Spleen (tissue), 11 donors: ENCODE data around the gene ZNF236. TPM values are rescaled to one million over a fixed set of nuclear protein-coding genes. Genes with fewer than 3 reads are reported as not detected.
"Not testable (repeated sequence)": the region's sequence is repeated elsewhere in the genome, so short reads cannot be mapped to it uniquely, and the experiment has no call there.

Experiments used
- DNase-seq: peaks from one replicate; pipeline ENCODE4 v3.0.0-alpha.2; 2020
- H3K27ac ChIP-seq, 8 donors: fragments of 200-600 bp; sonication (generic) in 7 of 8; 1 replicate in 4 of 8; 2 replicates in 4 of 8; pipeline versions ENCODE4 v1.5.0 to v1.8.0; 2016 to 2021; ENCODE audit warnings: inconsistent platforms in 4 of 8, mild to moderate bottlenecking in 4 of 8, moderate library complexity in 1 of 8
- H3K27me3 ChIP-seq, 7 donors: fragments of 200-600 bp; sonication (generic) in 6 of 7; replicated peaks in 1 of 7; 1 replicate in 4 of 7; 2 replicates in 3 of 7; pipeline versions ENCODE4 v1.5.0 to v1.8.0; 2016 to 2021; ENCODE audit warnings: inconsistent platforms in 3 of 7, mild to moderate bottlenecking in 1 of 7
- H3K36me3 ChIP-seq, 6 donors: fragments of 200-600 bp; sonication (generic) in 5 of 6; 1 replicate in 4 of 6; 2 replicates in 2 of 6; pipeline versions ENCODE4 v1.5.0 to v1.8.0; 2016 to 2021; ENCODE audit warnings: inconsistent platforms in 2 of 6
- H3K4me1 ChIP-seq, 6 donors: fragments of 200-600 bp; sonication (generic) in 5 of 6; 1 replicate in 3 of 6; 2 replicates in 3 of 6; pipeline versions ENCODE4 v1.5.0 to v1.8.0; 2016 to 2021; ENCODE audit warnings: inconsistent platforms in 3 of 6
- H3K4me3 ChIP-seq, 8 donors: fragments of 200-600 bp; sonication (generic) in 7 of 8; 1 replicate in 4 of 8; 2 replicates in 4 of 8; pipeline versions ENCODE4 v1.5.0 to v1.8.0; 2016 to 2021; ENCODE audit warnings: inconsistent platforms in 4 of 8, mild to moderate bottlenecking in 4 of 8, moderate library complexity in 2 of 8
- H3K9me3 ChIP-seq, 8 donors: fragments of 200-600 bp; sonication (generic) in 7 of 8; 1 replicate in 4 of 8; 2 replicates in 4 of 8; pipeline versions ENCODE4 v1.5.0 to v1.8.0; 2016 to 2021; ENCODE audit warnings: inconsistent platforms in 4 of 8
- CTCF ChIP-seq, 11 experiments: fragments of 200-600 bp in 7 of 11; fragments of 450-650 bp in 4 of 11; sonication (generic) in 4 of 11; IDR thresholded peaks in 8 of 11; conservative IDR thresholded peaks in 3 of 11; 1 replicate in 7 of 11; 2 replicates in 4 of 11; pipeline versions ENCODE4 v1.4.0 to v1.8.0; 2016 to 2021; ENCODE audit warnings: antibody characterized with exemption in 11 of 11, inconsistent platforms in 4 of 11, mild to moderate bottlenecking in 1 of 11
- POLR2A ChIP-seq, 3 donors: fragments of 450-650 bp; IDR thresholded peaks; one replicate each; pipeline ENCODE4 v1.5.1; 2017; ENCODE audit warnings: antibody characterized with exemption in 3 of 3, mild to moderate bottlenecking in 1 of 3
- POLR2AphosphoS5 ChIP-seq, 3 donors: sonication (generic); formaldehyde crosslinking; IDR thresholded peaks; one replicate each; pipeline ENCODE4 v1.5.1; 2017; ENCODE audit warnings: antibody characterized with exemption in 3 of 3
- WGBS, 5 donors: extraction: QIAGEN DNeasy Blood & Tissue Kit in 3 of 5; methylation state at CpG; one replicate each; pipeline versions ENCODE4 v1.1.5 to v1.1.7; 2013 to 2018; 5-methylcytosine and 5-hydroxymethylcytosine counted together
- intact Hi-C: fragments of 100-400 bp; cut with DNase I; formaldehyde crosslinking; loops from one replicate; pipeline ENCODE4 v1.15.0; 2023; ENCODE audit warnings: low total_unique reads
- polyA plus RNA-seq, 3 donors: library from polyadenylated mRNA; stranded (reverse); fragments of 200-250 nt; gene quantifications; one replicate each; pipeline ENCODE4 v1.2.1, GENCODE V29; 2013
- total RNA-seq, 7 donors: library from RNA; depleted of rRNA in 3 of 7; stranded (reverse); fragments of >200 nt in 3 of 7; fragmentation: NEBNext Ultra II Directional in 4 of 7; extraction: Animal tissue kit (Norgen Biotek cat#: 25700) in 4 of 7; gene quantifications; one replicate each; pipeline versions ENCODE4 v1.1.0 to v1.2.1, GENCODE V29; 2016 to 2021
- donor health status: healthy with polysubstance abuse.
- donor health status: DM: no; HTN: no; CAD: no; lungs with moderate emphysema.
- donor health status: DM: no; HTN: no; CAD: no.
- donor health status: Bipolar disorder and iron deficiency.
- donor health status: healthy.
- donor health status: DM: no; HTN: no; CAD: no.
- donor health status: DM: yes; HTN: yes; CAD: no.

ZNF236 gene
- total and polyA plus RNA-seq, 10 donors: 1.5 to 25.4 (median 19.9) TPM

GRCh38 chr18:76805221-76805620 is 17.1 kb upstream of the ZNF236 start:
- Histone ChIP-seq H3K4me1 (peaks cover 12 to 24% (median 18%) of the 10 kb centered on the region in 6 donors), H3K36me3 (peaks cover 0 to 24% (median 2%) of the 10 kb centered on the region in 6 donors), H3K4me3 (no peak overlapping the region), H3K9me3 (no peaks in the 10 kb centered on the region), H3K27me3 (peaks cover 0 to 13% (median 8%) of the 10 kb centered on the region in 7 donors), H3K27ac (no peak overlapping the region)
- 66 to 78% (median 70%) methylated on average over 7 of the region's 7 CpGs for WGBS, 5 donors
- intact Hi-C loops: no loop called here
- DNase-seq: no peak
- no peak for TF ChIP-seq POLR2AphosphoS5 (IDR thresholded peaks at IDR 0.05)
- TF ChIP-seq CTCF (IDR thresholded peaks at IDR 0.05 in 8 of 11, conservative IDR thresholded peaks at IDR 0.05 in 3 of 11): no peak
- TF ChIP-seq POLR2A (IDR thresholded peaks at IDR 0.05): no peak

GRCh38 chr18:76806301-76806700 is 16.1 kb upstream of the ZNF236 start:
- H3K9me3 ChIP-seq: no peaks in the 10 kb centered on the region
- H3K4me3 ChIP-seq: no peak overlapping the region
- no peak overlapping the region for H3K27ac ChIP-seq
- peak in 1 of 3 donors; percentile 16 for TF ChIP-seq POLR2AphosphoS5 (IDR thresholded peaks at IDR 0.05)
- TF ChIP-seq POLR2A (IDR thresholded peaks at IDR 0.05): no peak
- no peak for TF ChIP-seq CTCF (IDR thresholded peaks at IDR 0.05 in 8 of 11, conservative IDR thresholded peaks at IDR 0.05 in 3 of 11)
- intact Hi-C loops: no loop called here
- H3K36me3 ChIP-seq: peaks cover 0 to 24% (median 2%) of the 10 kb centered on the region in 6 donors
- peaks cover 0 to 10% (median 7%) of the 10 kb centered on the region in 7 donors for H3K27me3 ChIP-seq
- H3K4me1 ChIP-seq: peaks cover 12 to 24% (median 18%) of the 10 kb centered on the region in 6 donors
- 91 to 100% (median 94%) methylated on average over 4 to 7 of the region's 7 CpGs for WGBS, 5 donors
- DNase-seq: no peak

GRCh38 chr18:76808561-76808960 is 13.8 kb upstream of the ZNF236 start:
- peaks cover 0 to 34% (median 2%) of the 10 kb centered on the region in 6 donors for H3K36me3 ChIP-seq
- H3K27me3 ChIP-seq: no peaks in the 10 kb centered on the region
- no peaks in the 10 kb centered on the region for H3K9me3 ChIP-seq
- DNase-seq: no peak
- intact Hi-C loops: no loop called here
- WGBS, 5 donors: 89 to 96% (median 89%) methylated on average over 10 of the region's 10 CpGs
- H3K4me3 ChIP-seq: no peak overlapping the region
- TF ChIP-seq POLR2AphosphoS5 (IDR thresholded peaks at IDR 0.05) (no peak), POLR2A (IDR thresholded peaks at IDR 0.05) (no peak), CTCF (IDR thresholded peaks at IDR 0.05 in 8 of 11, conservative IDR thresholded peaks at IDR 0.05 in 3 of 11) (no peak)
- H3K4me1 ChIP-seq: peaks cover 4 to 6% (median 5%) of the 10 kb centered on the region in 6 donors
- no peak overlapping the region for H3K27ac ChIP-seq

GRCh38 chr18:76811530-76811929 is 10.8 kb upstream of the ZNF236 start:
- H3K27ac ChIP-seq, H3K4me1 ChIP-seq, intact Hi-C loops, DNase-seq, H3K4me3 ChIP-seq, H3K9me3 ChIP-seq, H3K27me3 ChIP-seq: not testable (repeated sequence)
- 79 to 86% (median 81%) methylated on average over 7 of the region's 7 CpGs for WGBS, 5 donors
- peaks cover 0 to 64% (median 8%) of the 10 kb centered on the region in 6 donors for H3K36me3 ChIP-seq

- no peak for DNase-seq
- H3K9me3 ChIP-seq: no peaks in the 10 kb centered on the region
- intact Hi-C loops: no loop called here
- H3K27me3 ChIP-seq: no peaks in the 10 kb centered on the region
- H3K36me3 ChIP-seq: peaks cover 0 to 43% (median 5%) of the 10 kb centered on the region in 6 donors
- peaks cover 0 to 15% (median under 1%) of the 10 kb centered on the region in 6 donors for H3K4me1 ChIP-seq
- H3K4me3 ChIP-seq: no peak overlapping the region
- no peak overlapping the region for H3K27ac ChIP-seq
- 88 to 89% (median 89%) methylated on average over 11 of the region's 11 CpGs for WGBS, 5 donors
- TF ChIP-seq POLR2AphosphoS5 (IDR thresholded peaks at IDR 0.05) (no peak), POLR2A (IDR thresholded peaks at IDR 0.05) (no peak), CTCF (IDR thresholded peaks at IDR 0.05 in 8 of 11, conservative IDR thresholded peaks at IDR 0.05 in 3 of 11) (no peak)
Observed at GRCh38 chr18:76814256-76814655, 8.1 kb upstream of the ZNF236 start.
